HCT116 (cell line): ENCODE results near the gene CHD9NB. TPM values are rescaled to one million over a fixed set of nuclear protein-coding genes. Genes with fewer than 3 reads are reported as not detected.

Experiments used
- ATAC-seq: fragments of 200-7000 bp; cut with Tn5 transposase; 2 replicates; pipeline ENCODE4 v1.9.1; 2020; ENCODE audit warnings: mild to moderate bottlenecking, moderate library complexity
- BruUV-seq: library from RNA; stranded (reverse); fragments of 400-500 nt; replicated peaks from 2 replicates; lab custom pipeline; 2021; lab: Mats Ljungman, UMichigan
- CTCF ChIA-PET: fragments of 300-600 bp; sonication (Branson Sonifier 250); formaldehyde crosslinking; loops from one replicate; lab custom pipeline; 2021; ENCODE audit warnings: antibody characterized with exemption; lab: Charles Lee
- POLR2A ChIA-PET: fragments of 300-600, 350-600 bp; sonication (Branson Sonifier 250); formaldehyde crosslinking; loops from one replicate; lab custom pipeline; 2021; ENCODE audit warnings: antibody characterized with exemption; lab: Charles Lee
- RAD21 ChIA-PET, 2 experiments: fragments of 300-600 bp; sonication (Branson Sonifier 250); formaldehyde crosslinking; loops; one replicate each; lab custom pipeline; 2023; ENCODE audit warnings: low total read pairs in 2 of 2; ENCODE audit not compliant: uncharacterized antibody in 2 of 2, unreplicated experiment in 2 of 2, low non-redundant PET in 1 of 2; lab: Charles Lee
- DNase-seq: peaks from one replicate; pipeline ENCODE4 v3.0.0-alpha.2; 2010; ENCODE audit warnings: low read depth, low spot score
- H2AFZ ChIP-seq: fragments of 200-600 bp; shearing (Covaris generic), sonication (generic); 2 replicates; pipeline ENCODE4 v1.6.1; 2017; ENCODE audit warnings: low read depth, mixed run types, mixed read lengths, antibody characterized with exemption, low read length; ENCODE audit not compliant: poor library complexity, severe bottlenecking
- H3K27ac ChIP-seq: 2 replicates; pipeline ENCODE4 v1.5.1; 2012; ENCODE audit warnings: low read depth, low read length
- H3K27me3 ChIP-seq: fragments of 200-600 bp; sonication (generic); 2 replicates; pipeline ENCODE4 v1.6.1; 2016; ENCODE audit warnings: mixed run types, low read length, mixed read lengths; ENCODE audit not compliant: insufficient read depth
- H3K36me3 ChIP-seq, 2 experiments: fragments of 200-500 bp in 1 of 2; fragments of 200-600 bp in 1 of 2; sonication (Bioruptor generic) in 1 of 2; sonication (generic) in 1 of 2; 2 replicates each; pipeline versions ENCODE4 v1.5.1 to v1.6.1; 2014 to 2016; ENCODE audit warnings: low read length in 2 of 2, inconsistent platforms in 1 of 2, mixed read lengths in 1 of 2, mixed run types in 1 of 2; ENCODE audit not compliant: insufficient read depth in 2 of 2, control insufficient read depth in 1 of 2
- H3K4me1 ChIP-seq, 2 experiments: fragments of 200-600 bp in 1 of 2; sonication (generic) in 1 of 2; 2 replicates each; pipeline versions ENCODE4 v1.5.1 to v1.6.1; 2012 to 2017; ENCODE audit warnings: low read length in 2 of 2, inconsistent platforms in 1 of 2, mild to moderate bottlenecking in 1 of 2, mixed read lengths in 1 of 2, mixed run types in 1 of 2, moderate library complexity in 1 of 2; ENCODE audit not compliant: insufficient read depth in 2 of 2, control insufficient read depth in 1 of 2
- H3K4me2 ChIP-seq: fragments of 200-600 bp; sonication (generic); 2 replicates; pipeline ENCODE4 v1.6.1; 2017; ENCODE audit warnings: mixed run types, low read length, mixed read lengths
- H3K4me3 ChIP-seq, 2 experiments: fragments of 200-600 bp in 1 of 2; sonication (generic) in 1 of 2; replicated peaks in 1 of 2; 2 replicates each; pipeline ENCODE4 v1.5.1; 2011 to 2016; ENCODE audit warnings: low read length in 2 of 2, control low read depth in 1 of 2, low read depth in 1 of 2, mild to moderate bottlenecking in 1 of 2, mixed read lengths in 1 of 2, mixed run types in 1 of 2
- H3K79me2 ChIP-seq: fragments of 200-600 bp; sonication (generic); 2 replicates; pipeline ENCODE4 v1.6.1; 2017; ENCODE audit warnings: mild to moderate bottlenecking, mixed run types, low read length, moderate library complexity, mixed read lengths; ENCODE audit not compliant: insufficient read depth
- H3K9ac ChIP-seq: fragments of 200-600 bp; sonication (generic); 2 replicates; pipeline ENCODE4 v1.6.1; 2016; ENCODE audit warnings: low read length, mixed read lengths
- H3K9me2 ChIP-seq: fragments of 200-600 bp; sonication (generic), shearing (Covaris generic); 2 replicates; pipeline ENCODE4 v1.6.1; 2017; ENCODE audit warnings: mixed run types, mild to moderate bottlenecking, moderate library complexity; ENCODE audit not compliant: insufficient read depth
- H3K9me3 ChIP-seq, 2 experiments: fragments of 200-500 bp in 1 of 2; fragments of 200-600 bp in 1 of 2; sonication (Bioruptor generic) in 1 of 2; sonication (generic) in 1 of 2; 2 replicates each; pipeline ENCODE4 v1.6.1; 2014 to 2017; ENCODE audit warnings: low read length in 2 of 2, mixed read lengths in 2 of 2, inconsistent platforms in 1 of 2, low read depth in 1 of 2, mild to moderate bottlenecking in 1 of 2, mixed run types in 1 of 2, moderate library complexity in 1 of 2; ENCODE audit not compliant: control insufficient read depth in 1 of 2, insufficient read depth in 1 of 2
- H4K20me1 ChIP-seq: fragments of 200-600 bp; sonication (generic), shearing (Covaris generic); 2 replicates; pipeline ENCODE4 v1.6.1; 2017; ENCODE audit warnings: mixed run types, mild to moderate bottlenecking, moderate library complexity; ENCODE audit not compliant: insufficient read depth
- CEBPB ChIP-seq: IDR thresholded peaks from 2 replicates; pipeline ENCODE4 v1.6.1; 2012; ENCODE audit warnings: low read depth
- EGR1 ChIP-seq: IDR thresholded peaks from 2 replicates; pipeline ENCODE4 v1.6.1; 2012; ENCODE audit warnings: low read depth
- ELF1 ChIP-seq: IDR thresholded peaks from 2 replicates; pipeline ENCODE4 v1.6.1; 2012; ENCODE audit warnings: low read depth, borderline replicate concordance
- FOSL1 ChIP-seq: IDR thresholded peaks from 2 replicates; pipeline ENCODE4 v1.6.1; 2012; ENCODE audit warnings: low read depth
- RAD21 ChIP-seq: IDR thresholded peaks from 2 replicates; pipeline ENCODE4 v1.6.1; 2012; ENCODE audit warnings: low read depth, mild to moderate bottlenecking
- SP1 ChIP-seq: IDR thresholded peaks from 2 replicates; pipeline ENCODE4 v1.6.1; 2012; ENCODE audit warnings: low read depth
- SRF ChIP-seq: IDR thresholded peaks from 2 replicates; pipeline ENCODE4 v1.6.1; 2012; ENCODE audit warnings: low read depth
- TCF7L2 ChIP-seq: IDR thresholded peaks from 2 replicates; pipeline ENCODE4 v1.7.0; 2011; ENCODE audit warnings: borderline replicate concordance, inconsistent platforms; ENCODE audit not compliant: insufficient read depth, insufficient read length; ENCODE audit errors: extremely low read depth
- YY1 ChIP-seq: IDR thresholded peaks from 2 replicates; pipeline ENCODE4 v1.6.1; 2011; ENCODE audit warnings: low read length, low read depth, moderate library complexity, mild to moderate bottlenecking; ENCODE audit not compliant: insufficient replicate concordance; ENCODE audit errors: extremely low read depth
- ZFX ChIP-seq: fragments of 450-650 bp; IDR thresholded peaks from 2 replicates; pipeline ENCODE4 v1.6.1; 2017
- intact Hi-C: fragments of 100-400 bp; cut with micrococcal nuclease; formaldehyde crosslinking; loops from 2 replicates; pipeline ENCODE4 v1.10.0; 2022
- total RNA-seq: library from RNA; stranded (reverse); gene quantifications from one replicate; pipeline ENCODE4 v1.2.1, GENCODE V29; 2021; ENCODE audit not compliant: unreplicated experiment
- TF ChIP-seq, protein P1 (sequence below), 3 experiments: fragments of 200-600 bp in 1 of 3; sonication (generic) in 1 of 3; IDR thresholded peaks in 2 of 3; conservative IDR thresholded peaks in 1 of 3; 2 replicates each; pipeline ENCODE4 v1.5.1; 2012 to 2017; ENCODE audit warnings: low read depth in 2 of 3, low read length in 2 of 3, antibody characterized with exemption in 1 of 3, borderline replicate concordance in 1 of 3, control low read depth in 1 of 3, mild to moderate bottlenecking in 1 of 3, mixed read lengths in 1 of 3, mixed run types in 1 of 3, moderate library complexity in 1 of 3; ENCODE audit not compliant: insufficient read depth in 1 of 3

Gene CHD9NB
- total RNA-seq, 1 experiment from 2014 or later = 1.2 TPM

DNA sequence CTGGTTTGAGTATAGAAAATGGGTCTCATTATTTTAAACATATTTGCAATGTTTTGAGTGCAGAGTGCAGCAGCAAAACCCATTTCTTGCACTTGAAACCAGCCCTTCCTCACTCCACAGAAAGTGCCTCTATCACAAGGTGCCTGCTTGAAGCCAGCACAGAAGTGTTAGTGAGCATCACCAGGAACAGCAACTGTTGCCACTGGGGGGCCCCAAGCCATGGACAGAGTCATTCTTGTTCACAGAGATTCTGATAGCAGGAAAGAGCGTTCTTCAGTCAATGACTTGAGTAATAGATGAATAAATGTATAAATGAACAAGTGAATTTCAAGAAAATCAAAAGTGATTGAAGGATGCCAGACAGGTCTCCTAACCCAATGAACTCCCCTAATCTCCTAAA, 45.6 kb downstream of the CHD9NB start (continued):
- TF ChIP-seq, protein P1, sequence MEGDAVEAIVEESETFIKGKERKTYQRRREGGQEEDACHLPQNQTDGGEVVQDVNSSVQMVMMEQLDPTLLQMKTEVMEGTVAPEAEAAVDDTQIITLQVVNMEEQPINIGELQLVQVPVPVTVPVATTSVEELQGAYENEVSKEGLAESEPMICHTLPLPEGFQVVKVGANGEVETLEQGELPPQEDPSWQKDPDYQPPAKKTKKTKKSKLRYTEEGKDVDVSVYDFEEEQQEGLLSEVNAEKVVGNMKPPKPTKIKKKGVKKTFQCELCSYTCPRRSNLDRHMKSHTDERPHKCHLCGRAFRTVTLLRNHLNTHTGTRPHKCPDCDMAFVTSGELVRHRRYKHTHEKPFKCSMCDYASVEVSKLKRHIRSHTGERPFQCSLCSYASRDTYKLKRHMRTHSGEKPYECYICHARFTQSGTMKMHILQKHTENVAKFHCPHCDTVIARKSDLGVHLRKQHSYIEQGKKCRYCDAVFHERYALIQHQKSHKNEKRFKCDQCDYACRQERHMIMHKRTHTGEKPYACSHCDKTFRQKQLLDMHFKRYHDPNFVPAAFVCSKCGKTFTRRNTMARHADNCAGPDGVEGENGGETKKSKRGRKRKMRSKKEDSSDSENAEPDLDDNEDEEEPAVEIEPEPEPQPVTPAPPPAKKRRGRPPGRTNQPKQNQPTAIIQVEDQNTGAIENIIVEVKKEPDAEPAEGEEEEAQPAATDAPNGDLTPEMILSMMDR (IDR thresholded peaks at IDR 0.05 in 2 of 3, conservative IDR thresholded peaks at IDR 0.05 in 1 of 3; ENCODE audit: borderline replicate concordance in 1 of 3, insufficient read depth in 1 of 3, low read depth in 2 of 3, low read length in 2 of 3) = no peak

DNA sequence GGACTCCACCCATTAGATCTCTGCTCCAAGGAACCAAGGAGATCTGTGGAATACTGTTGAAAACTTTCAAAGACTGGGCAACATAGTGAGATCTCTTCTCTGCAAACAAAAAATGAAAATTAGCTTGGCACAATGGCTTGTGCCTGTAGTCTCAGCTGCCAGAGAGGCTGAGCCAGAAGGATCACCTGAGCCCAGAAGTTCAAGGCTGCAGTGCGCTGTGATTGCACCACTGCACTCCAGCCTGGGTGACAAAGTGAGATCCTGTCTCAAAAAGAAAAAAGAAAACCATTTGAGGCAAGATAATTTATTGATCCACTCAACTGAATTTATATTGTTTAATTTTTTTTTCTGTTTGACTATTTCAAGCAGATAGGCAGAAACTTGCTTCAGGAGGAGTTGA, 54.8 kb downstream of the CHD9NB start:
- intact Hi-C loops = no loop called here
- TF ChIP-seq EGR1 (no peak), ELF1 (no peak)
- no peaks in the 10 kb centered on the region for H3K79me2 ChIP-seq
- no peak overlapping the region for H3K4me3 ChIP-seq
- no peaks in the 10 kb centered on the region for H4K20me1 ChIP-seq
- H3K4me1 ChIP-seq = no peaks in the 10 kb centered on the region
- H3K9me3 ChIP-seq = no peaks in the 10 kb centered on the region
- no peak overlapping the region for H2AFZ ChIP-seq
- H3K36me3 ChIP-seq = no peaks in the 10 kb centered on the region
- no peak overlapping the region for H3K4me2 ChIP-seq
- peaks cover 8% of the 10 kb centered on the region; the same call in 1 of the 2 replicates for H3K27me3 ChIP-seq
- POLR2A ChIA-PET = no interaction called here
- no peak overlapping the region for H3K9ac ChIP-seq
- RAD21 ChIA-PET = no interaction called here
- H3K9me2 ChIP-seq = no peaks in the 10 kb centered on the region
- H3K27ac ChIP-seq = no peak overlapping the region
- DNase-seq (no peak), ATAC-seq (no peak)
- no TSS peak for BruUV-seq
- CTCF ChIA-PET = no interaction called here

DNA sequence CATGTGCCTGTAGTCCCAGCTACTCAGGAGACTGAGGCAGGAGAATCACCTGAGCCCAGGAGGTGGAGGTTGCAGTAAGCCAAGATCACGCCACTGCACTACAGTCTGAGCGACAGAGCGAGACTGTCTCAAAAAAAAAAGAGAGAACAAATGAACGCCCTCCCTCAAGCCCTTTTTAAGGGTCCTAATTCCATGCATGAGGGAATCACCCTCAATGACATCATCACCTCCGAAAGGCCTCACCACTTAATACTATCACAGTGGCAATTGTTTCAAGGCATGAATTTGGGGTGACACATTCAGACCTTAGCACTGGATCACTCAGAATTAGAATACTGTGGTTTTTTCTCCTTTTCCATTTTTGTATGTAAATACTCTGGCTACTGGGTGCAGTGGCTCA, 57.8 kb downstream of the CHD9NB start:
- Histone ChIP-seq H3K79me2 (no peaks in the 10 kb centered on the region), H3K9ac (no peak overlapping the region), H3K4me3 (no peak overlapping the region), H3K36me3 (no peaks in the 10 kb centered on the region), H3K27me3 (no peaks in the 10 kb centered on the region), H4K20me1 (no peaks in the 10 kb centered on the region), H3K4me1 (no peaks in the 10 kb centered on the region), H2AFZ (no peak overlapping the region), H3K27ac (no peak overlapping the region), H3K9me3 (no peaks in the 10 kb centered on the region), H3K4me2 (no peak overlapping the region), H3K9me2 (no peaks in the 10 kb centered on the region)
- CTCF ChIA-PET = no interaction called here
- ATAC-seq (no peak), DNase-seq (no peak)
- BruUV-seq = no TSS peak
- RAD21 ChIA-PET = no interaction called here
- POLR2A ChIA-PET = no interaction called here
- intact Hi-C loops = no loop called here
- TF ChIP-seq CEBPB = no peak
- no peak for TF ChIP-seq SRF
- no peak for TF ChIP-seq SP1
- no peak for TF ChIP-seq YY1
- TF ChIP-seq RAD21 = no peak
- no peak for TF ChIP-seq ZFX
- TF ChIP-seq, protein P1 (IDR thresholded peaks at IDR 0.05 in 2 of 3, conservative IDR thresholded peaks at IDR 0.05 in 1 of 3; ENCODE audit: borderline replicate concordance in 1 of 3, insufficient read depth in 1 of 3, low read depth in 2 of 3, low read length in 2 of 3) = no peak
- TF ChIP-seq TCF7L2 = no peak
- TF ChIP-seq FOSL1 = no peak
